PFSK-1 (cell line): ENCODE measurements around the gene CDR2.

ENCODE experiments used
- FOXP2 ChIP-seq: optimal IDR thresholded peaks from 2 replicates; pipeline ENCODE3; 2011; ENCODE audit warnings: borderline replicate concordance, control low read depth, inconsistent platforms; ENCODE audit not compliant: insufficient read depth; ENCODE audit errors: extremely low read length, extremely low read depth
- POLR2AphosphoS5 ChIP-seq: IDR thresholded peaks from 2 replicates; pipeline ENCODE4 v1.6.1; 2012; ENCODE audit warnings: low read depth, mild to moderate bottlenecking, control low read depth, low read length, moderate library complexity
- REST ChIP-seq, 2 experiments: IDR thresholded peaks; 2 replicates each; pipeline versions ENCODE4 v1.6.1 to v1.8.0; 2011 to 2012; ENCODE audit warnings: low read depth in 2 of 2, low read length in 2 of 2, control low read depth in 1 of 2, inconsistent platforms in 1 of 2, mild to moderate bottlenecking in 1 of 2, moderate library complexity in 1 of 2; ENCODE audit not compliant: insufficient read depth in 1 of 2
- SIN3A ChIP-seq: IDR thresholded peaks from 2 replicates; pipeline ENCODE4 v1.6.1; 2012; ENCODE audit warnings: mild to moderate bottlenecking, low read length, moderate library complexity, borderline replicate concordance; ENCODE audit not compliant: insufficient read depth
- TAF1 ChIP-seq: IDR thresholded peaks from 2 replicates; pipeline ENCODE4 v1.6.1; 2012; ENCODE audit warnings: low read length, control low read depth, borderline replicate concordance; ENCODE audit not compliant: insufficient read depth

The CDR2 gene

DNA sequence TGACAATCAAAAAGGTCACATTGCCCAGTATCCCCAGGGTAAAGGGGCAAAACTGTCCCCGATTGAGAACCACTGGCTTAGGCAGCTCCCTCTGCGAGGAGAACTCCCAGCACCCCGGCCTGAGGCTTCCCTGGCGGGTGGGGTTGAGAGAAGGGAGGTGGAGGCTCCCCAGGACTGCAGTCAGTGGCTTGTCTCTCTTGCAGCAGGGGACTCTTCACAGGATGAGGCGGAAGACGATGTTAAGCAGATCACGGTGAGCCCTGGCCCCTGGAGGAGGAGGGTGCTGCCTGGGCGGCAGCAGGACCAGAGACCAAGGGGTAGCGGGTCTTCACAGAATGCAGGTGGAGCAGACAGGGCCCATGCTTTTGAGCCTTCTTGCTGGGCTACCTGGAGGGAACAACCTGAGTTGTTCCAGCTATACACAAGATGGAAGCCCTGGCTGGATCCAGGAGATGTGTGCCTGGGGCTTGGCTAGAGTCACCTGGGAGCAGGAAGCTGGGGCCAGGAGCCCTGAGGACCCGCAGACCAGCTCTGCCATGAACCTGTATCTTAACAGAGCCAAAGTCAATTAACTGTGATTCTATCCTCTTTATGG, 60.4 kb downstream of the CDR2 start:
- no peak for TF ChIP-seq REST (IDR thresholded peaks at IDR 0.05; ENCODE audit: insufficient read depth in 1 of 2, low read depth in 2 of 2, low read length in 2 of 2)
- TF ChIP-seq FOXP2: no peak
- no peak for TF ChIP-seq TAF1
- TF ChIP-seq POLR2AphosphoS5: no peak
- no peak for TF ChIP-seq SIN3A

DNA sequence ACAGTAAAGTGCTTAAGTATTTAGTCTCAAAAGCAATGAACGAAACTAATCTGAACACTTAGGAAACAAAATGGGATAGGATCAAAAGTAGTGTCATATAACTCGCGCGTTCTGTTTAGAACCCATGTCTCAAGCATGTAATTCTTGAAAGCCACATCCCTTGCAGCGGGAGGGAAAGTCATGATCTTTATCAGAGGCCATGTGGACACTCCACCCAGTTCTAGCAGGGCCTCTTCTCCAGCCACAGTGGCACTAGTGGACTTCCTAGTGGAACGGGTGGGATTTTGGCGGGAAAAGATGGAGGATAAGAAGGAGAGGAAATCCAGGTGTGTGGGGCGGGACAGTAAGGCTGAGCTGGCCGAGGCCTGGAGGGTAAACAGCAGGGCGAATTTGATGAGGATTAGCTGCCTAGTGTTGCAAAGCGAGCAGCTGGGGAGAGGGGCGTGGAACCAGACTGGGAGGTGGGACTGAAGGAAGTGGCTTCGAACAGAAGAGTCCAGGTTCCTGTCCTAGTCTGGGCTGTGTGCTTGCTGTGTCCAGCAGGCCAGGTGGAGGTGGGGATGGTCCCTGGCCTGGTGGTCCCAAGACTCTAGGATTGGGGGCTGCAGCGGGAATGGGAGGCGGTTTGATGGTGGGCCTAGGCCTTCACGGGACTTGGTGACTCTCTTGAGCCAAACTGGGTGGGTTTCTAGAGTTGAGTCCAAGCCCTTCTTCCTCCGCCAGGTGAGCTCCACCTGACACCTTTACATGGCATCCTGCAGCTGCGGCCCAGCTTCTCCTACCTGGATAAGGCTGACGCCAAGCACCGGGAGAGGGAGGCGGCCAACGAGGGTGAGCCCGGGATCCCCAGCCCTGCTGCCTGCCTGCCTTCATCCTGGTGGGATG, 61.3 kb downstream of the CDR2 start:
- TF ChIP-seq SIN3A (no peak), POLR2AphosphoS5 (no peak), FOXP2 (no peak), REST (IDR thresholded peaks at IDR 0.05; ENCODE audit: insufficient read depth in 1 of 2, low read depth in 2 of 2, low read length in 2 of 2) (no peak), TAF1 (no peak)

DNA sequence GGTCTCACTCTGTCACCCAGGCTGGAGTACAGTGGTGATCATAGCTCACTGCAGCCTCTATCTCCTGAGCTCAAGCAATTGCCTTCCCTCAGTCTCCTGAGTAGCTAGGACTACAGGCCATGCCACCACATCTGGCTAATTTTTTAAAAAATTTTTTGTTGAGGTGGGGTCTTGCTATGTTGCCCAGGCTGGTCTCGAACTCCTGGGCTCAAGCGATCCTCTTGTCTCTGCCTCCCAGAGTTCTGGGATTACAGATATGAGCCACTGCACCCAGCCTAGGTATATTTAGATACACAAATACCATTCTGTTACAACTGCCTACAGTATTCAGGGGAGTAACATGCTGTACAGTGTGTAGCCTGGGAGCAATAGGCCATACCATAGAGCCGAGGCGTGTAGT, 62.9 kb downstream of the CDR2 start:
- TF ChIP-seq POLR2AphosphoS5 (no peak), SIN3A (no peak), TAF1 (no peak), FOXP2 (no peak), REST (IDR thresholded peaks at IDR 0.05; ENCODE audit: insufficient read depth in 1 of 2, low read depth in 2 of 2, low read length in 2 of 2) (no peak)

GRCh38 chr16:22308824-22309520, 65.4 kb downstream of the CDR2 start:
- TF ChIP-seq FOXP2 (no peak), SIN3A (no peak), REST (IDR thresholded peaks at IDR 0.05; ENCODE audit: insufficient read depth in 1 of 2, low read depth in 2 of 2, low read length in 2 of 2) (no peak), TAF1 (no peak), POLR2AphosphoS5 (no peak)
